NB4 (cell line): ENCODE results near the gene PCDHA13.
"Not testable (repeated sequence)": the region's sequence is repeated elsewhere in the genome, so short reads cannot be mapped to it uniquely, and the experiment has no call there.

Experiments
- DNase-seq: peaks from one replicate; pipeline ENCODE4 v3.0.0; 2010; ENCODE audit warnings: low read depth
- H3K4me3 ChIP-seq: one replicate; pipeline ENCODE4 v1.5.1; 2011; ENCODE audit warnings: mild to moderate bottlenecking, low read depth, low read length, moderate library complexity
- CTCF ChIP-seq: IDR thresholded peaks from one replicate; pipeline ENCODE4 v1.5.1; 2012; ENCODE audit warnings: low read depth, low read length
- MYC ChIP-seq: IDR thresholded peaks from 2 replicates; pipeline ENCODE4 v1.6.1; 2011; ENCODE audit warnings: low read depth, low read length
- POLR2A ChIP-seq: IDR thresholded peaks from 2 replicates; pipeline ENCODE4 v1.6.1; 2011; ENCODE audit warnings: mild to moderate bottlenecking; ENCODE audit not compliant: insufficient read length; ENCODE audit errors: extremely low read depth
- TF ChIP-seq, protein P1 (sequence below): IDR thresholded peaks from 2 replicates; pipeline ENCODE4 v1.6.1; 2011; ENCODE audit warnings: low read depth, low read length

The PCDHA13 gene

GRCh38 chr5:140881889-140882590 lies at the start of gene PCDHA13:
Gene PCDHA13, plus strand, starts transcription at chr5:140882124. Its CDS starts 145 bp downstream, at chr5:140882269.
- TF ChIP-seq CTCF: no peak
- TF ChIP-seq, protein P1, sequence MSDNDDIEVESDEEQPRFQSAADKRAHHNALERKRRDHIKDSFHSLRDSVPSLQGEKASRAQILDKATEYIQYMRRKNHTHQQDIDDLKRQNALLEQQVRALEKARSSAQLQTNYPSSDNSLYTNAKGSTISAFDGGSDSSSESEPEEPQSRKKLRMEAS: no peak
- no peak for TF ChIP-seq POLR2A
- TF ChIP-seq MYC: no peak
- H3K4me3 ChIP-seq: no peak within 1 kb of the TSS
- DNase-seq: no peak

GRCh38 chr5:140833993-140834392 lies 47.9 kb upstream of the PCDHA13 start, which contains the start of gene PCDHA7:
Gene PCDHA7, plus strand, starts transcription at chr5:140834269. Its CDS starts 115 bp downstream, at chr5:140834384.
- peak; percentile 16 for DNase-seq
- no peak within 1 kb of the TSS for H3K4me3 ChIP-seq
- no peak for TF ChIP-seq POLR2A
- TF ChIP-seq MYC: no peak
- TF ChIP-seq CTCF: no peak
- TF ChIP-seq, protein P1: no peak

DNA sequence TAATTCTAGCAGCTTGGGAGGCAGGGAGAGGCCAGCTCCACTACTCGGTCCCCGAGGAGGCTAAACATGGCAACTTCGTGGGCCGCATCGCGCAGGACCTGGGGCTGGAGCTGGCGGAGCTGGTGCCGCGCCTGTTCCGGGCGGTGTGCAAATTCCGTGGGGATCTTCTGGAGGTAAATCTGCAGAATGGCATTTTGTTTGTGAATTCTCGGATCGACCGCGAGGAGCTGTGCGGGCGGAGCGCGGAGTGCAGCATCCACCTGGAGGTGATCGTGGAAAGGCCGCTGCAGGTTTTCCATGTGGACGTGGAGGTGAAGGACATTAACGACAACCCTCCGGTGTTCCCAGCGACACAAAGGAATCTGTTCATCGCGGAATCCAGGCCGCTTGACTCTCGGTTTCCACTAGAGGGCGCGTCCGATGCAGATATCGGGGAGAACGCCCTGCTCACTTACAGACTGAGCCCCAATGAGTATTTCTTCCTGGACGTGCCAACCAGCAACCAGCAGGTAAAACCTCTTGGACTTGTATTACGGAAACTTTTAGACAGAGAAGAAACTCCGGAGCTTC lies 47.4 kb upstream of the PCDHA13 start:
- H3K4me3 ChIP-seq, DNase-seq: not testable (repeated sequence)

DNA sequence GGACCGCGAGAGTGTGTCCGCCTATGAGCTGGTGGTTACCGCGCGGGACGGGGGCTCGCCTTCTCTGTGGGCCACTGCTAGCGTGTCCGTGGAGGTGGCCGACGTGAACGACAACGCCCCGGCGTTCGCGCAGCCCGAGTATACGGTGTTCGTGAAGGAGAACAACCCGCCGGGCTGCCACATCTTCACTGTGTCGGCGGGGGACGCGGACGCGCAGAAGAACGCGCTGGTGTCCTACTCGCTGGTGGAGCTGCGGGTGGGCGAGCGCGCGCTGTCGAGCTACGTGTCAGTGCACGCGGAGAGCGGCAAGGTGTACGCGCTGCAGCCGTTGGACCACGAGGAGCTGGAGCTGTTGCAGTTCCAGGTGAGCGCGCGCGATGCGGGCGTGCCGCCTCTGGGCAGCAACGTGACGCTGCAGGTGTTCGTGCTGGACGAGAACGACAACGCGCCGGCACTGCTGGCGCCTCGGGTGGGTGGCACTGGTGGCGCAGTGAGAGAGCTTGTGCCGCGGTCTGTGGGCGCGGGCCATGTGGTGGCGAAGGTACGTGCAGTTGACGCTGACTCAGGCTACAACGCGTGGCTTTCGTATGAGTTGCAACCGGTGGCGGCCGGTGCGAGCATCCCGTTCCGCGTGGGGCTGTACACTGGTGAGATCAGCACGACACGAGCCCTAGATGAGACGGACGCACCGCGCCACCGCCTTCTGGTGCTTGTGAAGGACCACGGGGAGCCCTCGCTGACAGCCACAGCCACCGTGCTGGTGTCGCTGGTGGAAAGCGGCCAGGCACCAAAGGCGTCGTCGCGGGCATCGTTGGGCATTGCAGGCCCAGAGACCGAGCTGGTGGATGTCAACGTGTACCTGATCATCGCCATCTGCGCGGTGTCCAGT lies 46.1 kb upstream of the PCDHA13 start:
- TF ChIP-seq MYC (no peak), POLR2A (no peak), CTCF (no peak)
- TF ChIP-seq, protein P1: no peak
- H3K4me3 ChIP-seq: no peak overlapping the region
- DNase-seq: no peak

- peak; percentile 72 for DNase-seq
- no peak within 1 kb of the TSS for H3K4me3 ChIP-seq
- peak; percentile 78 for TF ChIP-seq CTCF
- TF ChIP-seq MYC: no peak
- TF ChIP-seq, protein P1: no peak
- TF ChIP-seq POLR2A: no peak
These were observed 40.7 kb upstream of the PCDHA13 start, which contains the start of gene PCDHA8 for GRCh38 chr5:140840978-140841962. Gene PCDHA8, plus strand, starts transcription at chr5:140841187. Its CDS starts 135 bp downstream, at chr5:140841322.
